Ramos (cell line): Measurements from ENCODE around the gene LPCAT1.
"Not testable (repeated sequence)": the region's sequence is repeated elsewhere in the genome, so short reads cannot be mapped to it uniquely, and the experiment has no call there.

ENCODE experiments used
- in situ Hi-C: fragments of 300-500 bp; cut with MboI; formaldehyde crosslinking; loops from one replicate; pipeline ENCODE4 v1.14.3; 2022; ENCODE audit warnings: low sequenced_read_pairs; ENCODE audit not compliant: unreplicated experiment

LPCAT1 gene, protein sequence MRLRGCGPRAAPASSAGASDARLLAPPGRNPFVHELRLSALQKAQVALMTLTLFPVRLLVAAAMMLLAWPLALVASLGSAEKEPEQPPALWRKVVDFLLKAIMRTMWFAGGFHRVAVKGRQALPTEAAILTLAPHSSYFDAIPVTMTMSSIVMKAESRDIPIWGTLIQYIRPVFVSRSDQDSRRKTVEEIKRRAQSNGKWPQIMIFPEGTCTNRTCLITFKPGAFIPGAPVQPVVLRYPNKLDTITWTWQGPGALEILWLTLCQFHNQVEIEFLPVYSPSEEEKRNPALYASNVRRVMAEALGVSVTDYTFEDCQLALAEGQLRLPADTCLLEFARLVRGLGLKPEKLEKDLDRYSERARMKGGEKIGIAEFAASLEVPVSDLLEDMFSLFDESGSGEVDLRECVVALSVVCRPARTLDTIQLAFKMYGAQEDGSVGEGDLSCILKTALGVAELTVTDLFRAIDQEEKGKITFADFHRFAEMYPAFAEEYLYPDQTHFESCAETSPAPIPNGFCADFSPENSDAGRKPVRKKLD

DNA sequence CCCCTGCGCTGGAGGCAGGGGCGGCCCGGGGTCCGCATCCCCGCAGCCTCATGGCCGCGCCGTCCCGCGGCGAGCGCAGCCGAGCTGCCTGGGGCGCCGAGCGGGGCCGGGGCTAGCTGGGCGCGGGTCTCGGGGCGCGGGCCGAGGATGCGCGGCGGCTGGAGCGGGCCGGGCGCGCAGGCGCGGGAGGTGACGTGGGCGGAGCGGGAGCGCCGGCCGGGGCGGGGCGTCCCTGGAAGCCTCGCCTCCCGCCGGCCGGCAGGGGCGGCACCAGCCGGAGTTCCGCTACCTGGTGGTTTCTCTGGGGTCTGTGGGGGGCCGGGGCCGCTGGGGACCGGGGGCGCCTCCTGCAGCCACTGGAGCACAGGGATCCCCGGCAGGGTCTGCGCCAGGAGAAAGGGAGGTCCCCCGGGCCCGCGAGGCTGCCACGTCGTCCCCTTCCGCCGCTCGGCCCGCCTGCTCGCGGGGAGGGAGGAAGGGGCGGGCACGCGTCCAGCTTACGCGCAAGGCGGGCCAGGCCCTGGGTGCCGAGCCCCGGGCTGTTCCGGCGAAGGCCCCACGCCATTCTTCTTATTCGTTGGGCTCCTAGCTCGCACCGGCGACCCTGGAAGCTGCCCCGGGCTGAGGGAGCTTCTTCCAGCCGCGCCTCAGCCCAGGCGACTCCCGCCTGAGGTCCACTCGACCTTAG is at the start of gene LPCAT1:
TSS of gene LPCAT1 (minus strand) at position 168 of the 688 bp plus-strand sequence. CDS start at position 52, 116 bp downstream.
- in situ Hi-C loops, result no loop called here

DNA sequence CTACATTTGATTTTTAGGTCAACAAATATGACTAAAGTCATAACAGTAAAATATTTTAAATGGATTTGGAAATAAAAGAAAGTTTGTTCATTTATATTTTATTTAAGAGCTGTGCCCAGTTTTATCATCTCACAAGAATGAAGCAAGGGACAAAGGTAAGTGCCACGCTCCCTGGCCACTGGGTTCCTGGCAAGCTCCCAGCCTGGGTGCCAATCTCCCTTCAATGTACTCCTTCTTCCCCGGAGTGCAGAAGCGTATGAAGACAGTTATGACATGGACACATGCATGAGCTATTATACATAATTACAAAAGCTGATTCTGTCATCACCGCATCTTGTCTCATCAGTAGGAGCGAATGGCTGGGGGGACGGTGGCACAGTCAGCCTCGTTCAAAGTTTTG is 48.1 kb upstream of the LPCAT1 start:
- in situ Hi-C loops, result not testable (repeated sequence)

DNA sequence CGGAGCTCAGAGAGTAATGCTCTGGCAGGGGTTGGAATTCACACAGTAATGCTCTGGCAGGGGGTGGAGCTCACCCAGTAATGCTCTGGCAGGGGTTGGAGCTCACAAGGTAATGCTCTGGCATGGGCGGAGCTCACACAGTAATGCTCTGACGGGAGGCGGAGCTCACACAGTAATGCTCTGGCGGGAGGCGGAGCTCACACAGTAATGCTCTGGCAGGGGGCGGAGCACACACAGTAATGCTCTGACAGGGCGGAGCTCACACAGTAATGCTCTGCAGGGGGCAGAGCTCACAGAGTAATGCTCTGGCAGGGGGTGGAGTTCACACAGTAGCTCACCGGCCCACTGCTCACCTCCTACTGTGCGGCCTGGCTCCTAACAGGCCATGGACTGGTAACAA is 47.2 kb upstream of the LPCAT1 start:
- in situ Hi-C loops, result no loop called here

DNA sequence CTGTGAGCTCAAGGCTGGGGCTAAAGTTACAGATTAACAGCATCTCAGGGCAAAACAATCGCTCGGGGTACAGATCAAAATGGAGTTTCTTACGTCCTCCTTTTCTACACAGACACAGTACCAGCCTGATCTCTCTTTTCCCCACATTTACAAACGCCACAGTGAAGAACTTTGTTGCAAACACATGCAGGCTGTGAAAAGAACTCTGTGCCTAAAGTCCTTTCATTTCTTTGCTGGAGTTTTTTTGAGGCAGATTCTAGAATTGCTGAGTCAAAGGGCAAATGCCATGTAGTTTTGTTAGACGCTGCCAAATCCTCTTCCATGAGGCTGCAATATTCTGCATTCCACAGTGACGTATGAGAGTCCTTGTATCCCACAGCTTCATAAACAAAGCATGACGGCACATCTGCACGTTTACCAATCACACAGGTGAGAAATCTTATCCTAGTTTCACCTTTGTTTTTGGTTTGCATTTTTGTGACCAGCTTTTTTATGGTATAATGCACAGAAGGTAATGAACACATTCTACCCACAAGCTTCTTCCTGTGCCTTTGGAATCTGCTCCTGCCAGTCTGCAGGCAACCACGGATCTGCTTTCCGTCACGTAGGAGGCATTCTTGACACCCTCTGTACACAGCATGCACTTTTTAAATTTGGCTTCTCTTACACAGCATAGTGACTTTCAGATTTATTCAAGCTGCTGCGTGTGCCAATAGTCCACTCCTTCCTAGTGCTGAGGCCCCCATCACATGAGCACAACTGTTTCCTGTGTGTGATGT is 44.6 kb upstream of the LPCAT1 start:
- in situ Hi-C loops, result loop anchor here (10.0 kb wide), 1 partner anchor 1304 kb away; no protein-coding TSS in a partner anchor

DNA sequence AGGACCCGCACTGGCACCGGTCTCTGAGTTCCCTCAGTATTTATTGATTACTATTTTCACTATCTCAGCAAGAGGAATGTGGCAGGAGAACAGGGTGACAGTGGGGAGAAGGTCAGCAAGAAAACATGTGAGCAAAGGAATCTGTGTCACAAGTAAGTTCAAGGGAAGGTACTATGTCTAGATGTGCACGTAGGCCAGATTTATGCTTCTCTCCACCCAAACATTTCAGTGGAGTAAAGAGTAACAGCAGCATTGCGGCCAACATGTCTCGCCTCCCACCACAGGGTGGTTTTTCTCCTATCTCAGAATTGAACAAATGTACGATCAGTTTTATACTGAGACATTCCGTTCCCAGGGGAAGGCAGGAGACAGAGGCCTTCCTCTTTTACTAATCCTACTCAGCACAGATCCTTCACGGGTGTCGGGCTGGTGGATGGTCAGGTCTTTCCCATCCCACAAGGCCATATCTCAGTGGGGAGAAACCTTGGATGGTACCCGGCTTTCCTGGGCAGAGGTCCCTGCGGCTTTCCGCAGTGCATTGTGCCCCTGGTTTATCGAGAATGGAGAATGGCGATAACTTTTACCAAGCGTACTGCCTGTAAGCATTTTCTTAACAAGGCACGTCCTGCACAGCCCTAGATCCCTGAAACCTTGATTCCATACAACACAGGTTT is 43.9 kb upstream of the LPCAT1 start:
- in situ Hi-C loops, result loop anchor here (10.0 kb wide), 1 partner anchor 1303 kb away; no protein-coding TSS in a partner anchor

DNA sequence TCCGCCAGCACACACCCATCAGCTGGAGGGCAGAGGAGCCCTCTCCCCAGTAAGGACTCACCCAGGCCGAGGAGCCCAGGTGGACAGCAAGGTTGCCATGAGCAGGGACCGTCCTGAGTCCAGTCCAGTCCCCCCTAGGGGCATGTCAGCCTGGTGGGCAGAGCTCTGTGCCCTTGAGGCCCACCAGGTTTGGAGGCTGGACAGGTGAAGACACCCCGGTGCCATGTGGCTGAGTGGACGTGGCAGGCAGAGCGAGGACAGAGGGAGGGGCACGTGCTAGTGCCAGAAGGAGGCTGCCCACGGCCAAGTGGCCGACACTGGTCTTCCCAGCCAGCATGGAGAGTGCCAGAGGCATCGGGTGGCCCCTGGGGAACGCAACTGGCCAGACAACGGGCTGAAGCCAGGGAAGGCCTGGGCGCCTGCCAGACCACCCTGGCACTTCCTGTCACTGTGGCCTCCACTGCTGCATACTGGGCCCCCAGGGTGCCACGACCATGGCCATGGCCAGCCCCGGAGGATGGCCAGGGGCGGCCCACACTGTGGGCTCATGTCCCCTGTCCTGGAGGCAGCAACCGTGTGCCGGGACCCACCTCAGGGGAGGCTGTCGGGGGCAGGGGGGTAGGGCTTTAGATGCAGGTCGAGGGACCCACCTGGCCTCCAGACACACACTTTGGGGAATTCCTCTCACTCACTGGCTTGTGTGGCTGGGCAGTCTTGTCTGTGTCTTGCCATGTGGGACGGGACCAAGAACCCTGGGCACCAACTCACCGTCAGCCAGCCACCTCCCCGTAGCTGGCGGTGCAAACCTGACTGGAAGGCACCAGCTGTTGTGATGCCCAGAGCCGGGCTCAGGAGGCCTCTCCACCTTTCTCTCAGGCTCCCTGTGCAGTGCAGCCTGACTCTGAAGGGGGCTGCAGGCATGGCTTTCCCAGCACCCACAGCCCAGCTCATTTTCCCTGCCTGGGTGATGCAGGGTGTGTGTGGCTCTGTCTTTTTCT is 42.3 kb upstream of the LPCAT1 start:
- in situ Hi-C loops, result loop anchor here (10.0 kb wide), 1 partner anchor 1301 kb away; no protein-coding TSS in a partner anchor

DNA sequence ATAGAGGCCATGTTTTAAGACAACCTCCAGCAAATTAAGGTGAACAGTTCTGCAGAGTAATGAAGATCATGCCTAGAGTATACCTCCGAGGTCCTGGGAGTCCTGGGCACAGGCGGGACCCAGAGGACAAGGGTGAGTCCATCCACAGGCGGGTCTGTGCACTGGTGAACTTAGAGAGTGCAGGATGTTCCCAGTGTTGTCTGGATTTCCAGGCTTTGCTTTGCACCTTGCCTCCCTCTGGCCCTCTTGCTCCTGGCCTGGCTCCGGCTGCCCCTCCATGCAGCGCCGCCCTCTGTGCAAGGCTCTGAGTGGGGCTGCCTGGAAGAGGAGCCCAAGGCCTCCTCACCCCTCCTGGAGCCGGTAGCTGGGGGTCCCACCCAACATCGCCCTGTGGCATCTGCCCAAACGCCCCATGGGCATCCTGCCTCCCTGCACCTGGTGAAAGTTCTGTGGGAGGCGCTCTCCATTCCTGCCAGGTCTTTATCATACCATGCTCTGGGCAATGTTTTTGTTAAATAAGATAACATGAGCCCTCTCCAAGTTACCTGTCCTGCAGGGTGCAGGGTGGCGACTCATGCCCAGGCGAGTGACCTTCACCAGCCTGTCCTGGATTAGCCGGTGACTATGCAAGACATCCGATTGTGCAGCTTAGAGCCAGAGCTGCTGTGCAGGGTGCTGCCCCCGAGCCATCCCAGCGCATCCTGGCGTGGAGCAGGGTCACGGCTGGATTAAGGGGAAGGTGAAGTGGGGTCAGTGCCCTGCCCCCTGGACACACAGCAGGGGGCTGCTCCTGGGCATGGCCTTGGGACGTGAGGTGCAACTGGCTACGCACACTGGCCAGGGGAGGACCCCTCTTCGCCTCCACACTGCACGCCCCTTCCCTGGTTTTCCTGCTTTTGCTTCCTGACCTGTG is 41.3 kb upstream of the LPCAT1 start:
- in situ Hi-C loops, result loop anchor here (10.0 kb wide), 1 partner anchor 1300 kb away; no protein-coding TSS in a partner anchor

DNA sequence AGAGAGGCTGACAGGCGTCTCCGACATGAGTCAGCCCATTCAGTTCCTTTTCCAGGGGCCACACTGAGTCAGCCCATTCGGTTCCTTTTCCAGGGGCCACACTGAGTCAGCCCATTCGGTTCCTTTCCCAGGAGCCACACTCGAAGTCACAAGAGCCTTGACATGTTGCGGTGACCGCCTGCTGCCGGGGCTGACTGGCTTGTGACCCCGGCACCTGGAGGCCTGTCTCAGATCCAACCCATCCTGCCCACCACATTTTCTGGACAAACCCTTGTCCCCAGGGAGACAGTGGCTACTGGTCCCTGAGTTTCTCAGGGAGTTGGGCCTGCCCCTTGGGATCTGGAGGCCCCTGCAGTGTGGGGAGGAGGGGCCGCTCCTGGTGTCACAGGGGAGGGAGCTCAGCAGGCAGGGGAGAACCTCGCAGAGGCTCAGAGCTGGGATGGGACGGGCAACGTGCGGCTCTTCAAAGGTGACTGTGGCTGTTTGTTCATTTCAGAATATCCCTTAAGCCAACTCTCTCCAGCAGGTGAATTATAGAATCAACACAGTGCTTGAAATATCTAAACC is 40.5 kb upstream of the LPCAT1 start:
- in situ Hi-C loops, result loop anchor here (10.0 kb wide), 1 partner anchor 1299 kb away; no protein-coding TSS in a partner anchor

DNA sequence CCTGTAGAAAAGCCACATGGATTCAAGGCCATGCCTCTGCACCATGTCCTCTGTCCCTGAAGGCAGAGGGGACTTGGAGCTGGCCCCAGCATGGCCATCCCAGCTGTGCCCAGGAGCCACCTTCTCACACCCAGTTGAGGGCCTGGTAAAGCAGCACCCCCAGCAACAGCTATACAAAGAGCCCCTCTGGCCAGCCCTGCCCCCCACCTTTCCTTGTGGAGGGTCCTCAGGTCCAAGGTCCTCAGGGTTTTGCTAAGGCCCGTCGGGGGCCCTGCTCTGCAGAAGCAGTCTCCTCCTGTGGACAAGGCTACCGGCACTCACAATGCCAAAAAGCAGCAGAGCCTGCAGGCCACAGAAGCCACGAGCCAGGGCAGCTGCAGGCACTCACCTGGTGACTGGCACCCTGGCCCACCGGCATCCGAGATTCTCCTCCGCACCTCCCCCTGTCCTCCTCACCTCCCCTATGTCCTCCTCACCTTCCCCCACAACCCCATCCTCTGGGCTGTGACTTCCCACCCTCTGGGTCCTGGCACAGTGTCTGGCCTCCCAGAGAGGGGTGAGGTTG is 39.9 kb upstream of the LPCAT1 start:
- in situ Hi-C loops, result loop anchor here (10.0 kb wide), 1 partner anchor 1299 kb away; no protein-coding TSS in a partner anchor

DNA sequence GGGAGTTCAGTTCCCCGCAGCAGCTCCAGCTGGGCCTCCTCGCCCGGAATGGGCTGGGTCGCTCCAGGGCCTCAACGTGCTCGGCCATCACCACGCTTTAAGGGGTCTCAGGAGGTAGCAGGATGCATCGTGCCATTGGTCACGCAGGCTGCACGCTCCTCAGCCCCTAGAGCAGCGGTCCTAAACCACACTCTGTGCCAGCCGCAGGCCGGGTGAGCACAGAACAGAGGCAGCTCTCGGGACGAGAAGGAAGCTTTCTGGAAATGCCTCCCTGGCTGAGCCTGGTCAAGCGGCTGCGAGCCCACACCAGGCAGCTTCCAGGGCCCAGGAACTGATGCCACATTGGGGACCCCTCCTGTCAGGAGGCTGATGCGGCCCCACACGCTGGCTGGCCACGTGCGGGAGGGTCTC is 39.3 kb upstream of the LPCAT1 start:
- in situ Hi-C loops, result loop anchor here (10.0 kb wide), 1 partner anchor 1298 kb away; no protein-coding TSS in a partner anchor

DNA sequence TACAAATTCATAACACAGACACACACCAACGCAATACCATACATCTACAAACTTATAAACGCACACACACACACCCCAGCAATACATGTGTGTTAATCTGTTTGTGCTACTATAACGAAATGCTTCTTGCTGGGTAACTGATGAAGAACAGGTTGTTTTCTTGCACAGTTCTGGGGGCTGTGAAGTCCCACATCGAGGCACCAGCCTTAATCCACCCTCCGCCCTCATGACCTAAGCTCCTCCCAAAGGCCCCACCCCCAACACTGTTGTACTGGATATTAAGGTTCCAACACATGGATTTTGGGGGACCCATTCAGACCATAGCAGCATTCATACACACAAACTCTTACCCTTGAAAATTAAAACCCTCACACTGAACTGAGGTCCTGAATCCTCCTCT is 38.8 kb upstream of the LPCAT1 start:
- in situ Hi-C loops, result loop anchor here (10.0 kb wide), 1 partner anchor 1298 kb away; no protein-coding TSS in a partner anchor

DNA sequence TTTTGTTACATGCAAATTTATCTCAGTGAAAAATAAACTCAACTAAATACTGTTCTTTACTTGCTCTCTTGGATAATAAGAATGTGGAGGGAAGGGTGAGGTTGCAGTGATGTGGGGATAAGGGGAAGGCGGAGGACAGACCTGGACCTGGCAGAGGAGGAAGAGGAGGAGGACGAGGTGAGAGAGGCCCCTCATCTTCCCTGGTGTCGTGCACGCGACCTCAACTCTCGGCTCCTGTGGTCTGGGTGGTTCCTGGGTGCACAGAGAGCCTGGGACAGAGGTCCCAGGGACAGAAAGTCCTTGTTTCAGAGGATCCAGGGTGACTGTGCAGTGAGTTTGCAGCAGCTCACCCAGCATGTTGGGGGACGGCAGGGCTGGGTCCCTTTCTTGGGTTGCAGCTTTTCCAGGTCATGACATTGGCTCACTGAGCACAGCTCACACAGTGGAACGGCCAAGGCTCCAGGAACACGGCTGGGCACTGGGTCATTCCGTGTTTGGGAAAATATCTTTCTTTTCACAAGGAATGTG is 37.7 kb upstream of the LPCAT1 start:
- in situ Hi-C loops, result loop anchor here (10.0 kb wide), 1 partner anchor 1297 kb away; no protein-coding TSS in a partner anchor

DNA sequence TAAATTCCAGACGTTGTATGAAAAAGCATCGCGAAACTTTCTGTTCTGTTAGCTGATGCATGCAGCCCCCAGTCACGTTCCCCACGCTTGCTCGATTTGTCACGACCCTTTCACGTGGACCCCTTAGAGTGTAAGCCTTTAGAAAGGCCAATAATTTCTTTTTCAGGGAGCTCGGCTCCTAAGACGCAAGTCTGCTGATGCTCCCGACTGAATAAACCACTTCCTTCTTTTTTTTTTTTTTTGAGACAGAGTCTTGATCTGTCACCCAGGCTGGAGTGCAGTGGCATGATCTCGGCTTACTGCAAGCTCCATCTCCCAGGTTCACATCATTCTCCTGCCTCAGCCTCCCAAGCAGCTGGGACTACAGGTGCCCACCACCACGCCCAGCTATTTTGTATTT is 36.7 kb upstream of the LPCAT1 start:
- in situ Hi-C loops, result loop anchor here (10.0 kb wide), 1 partner anchor 1296 kb away; no protein-coding TSS in a partner anchor

DNA sequence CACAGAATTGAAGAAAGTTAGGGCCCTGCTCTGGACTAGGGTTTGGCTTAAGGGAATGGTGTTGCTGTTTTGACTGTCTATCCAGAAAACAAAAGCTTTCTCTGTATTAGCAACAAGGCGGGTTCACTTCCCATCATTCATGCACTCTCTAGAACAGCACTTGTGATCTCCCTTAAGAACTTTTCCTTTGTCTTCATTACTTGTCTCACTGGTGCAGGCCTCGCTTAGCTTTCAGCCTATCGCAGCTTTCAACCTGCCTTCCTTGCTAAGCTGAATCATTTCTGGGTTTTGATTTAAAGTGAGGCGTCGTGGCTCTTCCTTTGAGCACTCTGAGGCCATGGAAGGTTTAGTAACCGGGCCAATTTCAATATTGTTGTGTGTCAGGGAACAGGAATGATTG is 35.2 kb upstream of the LPCAT1 start:
- in situ Hi-C loops, result no loop called here

DNA sequence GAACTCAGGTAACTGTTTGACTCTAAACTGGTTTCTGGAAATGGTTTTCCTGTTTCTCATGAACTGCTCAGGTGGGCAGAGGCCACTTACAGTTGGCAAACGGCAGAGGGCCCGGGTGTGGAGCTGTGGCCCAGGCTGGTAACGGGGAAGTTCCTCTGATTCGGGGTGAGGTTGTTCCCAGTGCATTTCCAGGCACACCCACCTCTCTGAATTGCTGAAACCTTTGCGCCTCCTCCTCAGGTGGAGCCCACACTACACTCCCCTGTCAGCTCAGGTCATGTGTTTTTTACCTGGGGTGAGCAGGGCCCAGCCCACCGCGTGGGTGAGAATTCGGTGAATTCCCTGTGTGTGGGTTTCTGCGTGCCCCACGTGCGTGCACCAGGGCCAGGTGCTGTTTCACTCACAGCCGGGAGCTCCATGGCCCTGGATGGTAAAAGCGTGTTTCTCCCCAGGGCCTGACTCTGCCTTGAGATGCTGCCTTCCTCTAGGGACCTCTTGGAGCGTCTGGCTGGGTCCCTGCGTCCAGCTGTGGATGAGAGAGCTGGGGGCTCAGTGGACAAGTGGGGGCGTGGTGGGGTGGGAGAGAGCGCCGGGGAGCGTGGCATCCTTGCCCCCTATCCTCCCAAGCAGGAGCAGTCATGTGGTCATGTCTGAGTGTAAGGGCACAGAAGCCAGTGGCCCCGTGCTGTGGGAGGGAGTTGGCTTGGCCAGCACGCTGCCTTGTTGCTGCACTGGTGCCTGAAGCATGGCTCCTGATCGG is 33.5 kb upstream of the LPCAT1 start:
- in situ Hi-C loops, result no loop called here
